GM18505 (cell line): Measurements from ENCODE around the gene RETREG2.

Experiments used
- ATAC-seq: cut with Tn5 transposase; IDR thresholded peaks from one replicate; pipeline ENCODE4 v1.9.1; 2021; ENCODE audit not compliant: unreplicated experiment
- POLR2A ChIP-seq: IDR thresholded peaks from 4 replicates; pipeline ENCODE4 v1.6.1; 2011; ENCODE audit warnings: borderline replicate concordance; ENCODE audit not compliant: insufficient read depth, insufficient read length; ENCODE audit errors: extremely low read depth

Gene RETREG2

GRCh38 chr2:219207884-219208740 lies 30.0 kb downstream of the RETREG2 start:
- no peak for TF ChIP-seq POLR2A
- ATAC-seq, result no peak

DNA sequence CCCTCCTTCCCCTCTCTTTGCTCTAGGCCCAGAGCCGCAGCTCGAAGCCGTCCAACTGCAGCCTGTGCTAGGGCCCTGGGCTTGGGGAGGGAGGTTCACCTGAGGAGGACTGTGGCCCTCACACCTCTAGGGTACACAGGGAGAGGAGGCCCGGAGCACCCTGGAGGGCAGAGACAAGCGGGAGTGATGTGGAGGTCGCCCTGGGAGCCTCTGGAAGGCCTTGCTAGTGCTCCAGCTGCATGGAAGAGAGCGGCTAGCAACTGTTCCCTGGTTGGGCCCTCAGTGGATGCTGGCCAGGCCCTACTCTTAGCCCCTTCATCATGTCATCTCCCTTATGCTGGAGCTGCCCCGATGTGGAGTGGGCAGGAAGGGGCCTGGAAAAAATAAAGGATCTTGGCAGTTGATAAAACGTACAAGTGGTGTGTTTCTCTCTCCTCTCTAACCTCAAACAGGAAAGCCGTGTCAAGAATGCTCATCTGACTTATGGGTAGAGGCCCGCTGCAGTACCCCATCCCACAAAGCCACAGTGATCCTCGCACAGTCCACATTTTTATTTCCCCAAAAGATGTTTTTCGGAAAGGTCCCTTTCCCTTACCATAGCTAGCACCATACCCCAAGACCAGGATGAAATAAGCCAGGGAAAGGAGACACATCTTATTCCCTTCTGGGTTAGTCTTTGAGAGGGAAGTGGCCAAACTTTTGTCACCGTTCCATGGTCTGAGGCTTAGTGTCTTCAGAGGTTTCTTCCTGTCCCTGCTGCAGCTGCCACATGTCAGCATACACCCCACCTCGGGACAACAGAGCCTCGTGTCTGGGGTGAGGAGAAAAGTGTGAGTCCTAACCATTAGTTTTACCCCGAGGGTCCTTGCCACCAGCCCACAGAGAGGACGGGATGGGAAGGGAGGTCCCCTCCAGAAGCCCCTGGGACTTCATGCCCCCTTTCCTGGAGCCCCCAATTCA lies 31.4 kb downstream of the RETREG2 start:
- TF ChIP-seq POLR2A, result no peak
- no peak for ATAC-seq

DNA sequence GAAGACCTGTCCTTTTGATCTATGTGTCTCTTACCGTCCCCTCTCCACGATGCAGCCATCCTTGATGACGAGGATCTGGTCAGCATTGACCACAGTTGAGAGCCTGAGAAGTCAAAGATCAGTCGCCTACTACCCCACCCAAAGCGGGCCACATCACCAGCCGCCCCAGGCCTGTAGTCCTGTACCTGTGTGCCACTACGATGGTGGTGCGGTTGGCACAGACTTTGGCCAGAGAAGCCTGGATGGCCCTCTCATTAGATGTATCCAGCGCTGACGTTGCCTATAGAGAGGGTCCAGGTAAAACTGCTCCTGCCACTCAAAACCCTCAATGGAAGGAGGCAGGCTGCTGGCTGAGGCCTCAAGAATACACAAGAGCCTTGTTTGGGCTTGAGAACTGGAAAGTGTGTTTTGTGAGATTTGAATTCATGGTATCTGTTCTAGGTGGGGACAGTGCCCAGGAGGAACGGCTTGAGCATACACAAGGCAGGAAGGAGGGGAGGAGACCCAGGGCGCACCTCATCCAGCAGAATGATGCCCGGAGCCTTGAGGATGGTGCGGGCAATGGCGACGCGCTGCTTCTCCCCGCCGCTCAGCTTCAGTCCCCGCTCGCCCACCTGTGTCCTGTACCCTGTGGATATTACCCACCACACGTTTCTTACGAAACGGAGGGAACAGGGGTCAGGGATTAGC lies 32.3 kb downstream of the RETREG2 start:
- no peak for ATAC-seq
- no peak for TF ChIP-seq POLR2A

- ATAC-seq, result no peak
- no peak for TF ChIP-seq POLR2A
These were observed 32.8 kb downstream of the RETREG2 start for GRCh38 chr2:219210886-219211362.

GRCh38 chr2:219213026-219213415 lies 34.9 kb downstream of the RETREG2 start:
- no peak for ATAC-seq
- TF ChIP-seq POLR2A, result no peak

DNA sequence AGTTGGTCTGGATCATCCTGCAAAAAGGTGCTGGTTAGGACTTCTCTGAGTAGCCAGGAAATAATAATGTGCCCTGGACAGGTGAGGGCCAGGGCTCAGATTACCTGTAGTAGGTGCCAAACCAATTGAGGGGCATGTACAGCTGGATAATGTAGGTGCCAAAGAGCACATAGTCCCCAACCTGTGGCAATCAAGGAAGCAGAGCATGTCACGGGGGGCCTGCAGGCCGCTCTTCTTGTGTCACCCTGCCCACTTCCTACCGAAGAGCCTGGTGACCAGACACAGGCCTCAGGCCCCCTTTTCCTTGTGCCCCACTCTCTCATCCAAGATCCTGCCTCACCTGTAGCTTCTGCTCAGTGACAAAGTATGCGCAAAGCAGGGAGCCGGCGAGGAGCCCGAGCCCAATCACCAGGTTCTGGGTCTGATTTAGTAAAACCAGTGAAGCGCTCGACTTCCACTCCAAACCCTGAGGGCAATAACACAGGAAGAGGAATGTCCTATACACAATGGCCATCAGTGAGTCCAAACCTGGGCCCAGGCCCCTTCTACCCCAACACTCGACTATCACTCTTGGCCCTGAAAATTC lies 35.5 kb downstream of the RETREG2 start:
- no peak for TF ChIP-seq POLR2A
- no peak for ATAC-seq

DNA sequence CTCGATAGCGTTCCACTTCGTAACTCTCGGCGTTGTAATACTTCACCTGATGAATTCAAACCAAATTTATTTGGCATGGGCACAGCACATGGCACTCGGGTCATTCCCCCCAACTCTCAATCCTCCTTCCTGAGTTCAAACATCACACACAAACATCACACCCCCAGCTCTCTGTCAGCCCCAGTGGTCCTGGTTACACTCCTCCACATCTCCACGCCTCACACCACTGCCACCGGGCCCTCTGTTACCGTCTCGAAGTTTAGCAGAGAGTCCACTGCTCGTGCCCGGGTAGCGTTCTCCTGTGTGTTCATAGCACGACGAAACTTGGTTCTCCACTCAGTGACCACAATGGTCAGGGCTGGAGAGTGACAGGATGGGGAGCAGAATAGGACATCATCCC lies 36.1 kb downstream of the RETREG2 start:
- TF ChIP-seq POLR2A, result no peak
- no peak for ATAC-seq

DNA sequence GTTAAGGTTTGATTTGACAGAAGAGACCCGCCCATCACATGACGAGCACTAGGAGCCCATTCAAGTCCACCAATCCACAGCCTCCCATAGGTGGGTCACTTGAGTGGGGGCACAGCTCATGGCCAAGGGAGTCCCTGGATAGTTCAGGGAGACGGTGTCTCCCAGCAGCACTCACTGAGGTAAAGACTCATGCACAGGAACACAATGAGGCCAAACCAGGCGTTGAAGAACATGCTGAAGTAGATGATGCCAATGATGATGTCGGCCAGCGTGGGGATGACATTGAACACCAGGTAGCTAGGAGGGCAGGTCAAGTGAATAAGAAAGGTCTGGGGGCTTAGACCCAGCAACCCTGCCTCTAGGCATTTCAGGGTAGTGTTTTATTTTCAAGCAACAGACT lies 36.7 kb downstream of the RETREG2 start:
- no peak for TF ChIP-seq POLR2A
- no peak for ATAC-seq

DNA sequence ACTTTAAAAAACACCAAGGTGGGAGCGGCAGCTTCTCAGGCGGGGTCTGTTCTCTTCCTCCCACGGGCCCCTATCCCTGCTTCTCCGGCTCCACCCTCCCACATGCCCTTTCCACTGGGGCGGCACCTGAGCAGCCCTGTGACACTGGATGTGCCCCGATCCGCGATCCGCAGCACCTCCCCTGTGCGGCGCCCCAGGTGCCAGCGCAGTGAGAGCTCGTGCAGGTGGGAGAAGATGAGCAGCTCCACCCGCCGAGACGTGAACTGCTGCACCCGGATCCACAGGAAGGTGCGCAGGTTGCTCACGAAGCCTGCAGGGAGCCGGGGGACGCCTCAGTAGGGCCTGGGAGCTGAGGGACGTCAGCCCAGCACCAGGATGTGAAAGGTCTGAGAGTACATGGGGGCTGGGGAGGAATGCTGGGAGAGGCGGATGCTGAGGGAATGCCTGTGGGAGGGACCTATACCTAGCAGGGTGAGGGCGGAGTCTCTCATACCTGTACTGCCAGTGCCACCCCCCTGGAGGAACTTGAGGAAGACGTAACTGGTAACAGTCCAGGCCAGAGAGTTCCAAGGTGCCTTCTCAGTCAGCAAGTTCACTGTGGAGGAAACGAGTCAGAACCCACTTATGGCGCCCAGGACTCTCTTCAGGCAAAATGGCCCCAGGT lies 37.9 kb downstream of the RETREG2 start:
- no peak for ATAC-seq
- no peak for TF ChIP-seq POLR2A

GRCh38 chr2:219216535-219216915 lies 38.5 kb downstream of the RETREG2 start:
- no peak for TF ChIP-seq POLR2A
- ATAC-seq, result no peak

- no peak for TF ChIP-seq POLR2A
These were observed 40.2 kb downstream of the RETREG2 start for GRCh38 chr2:219218217-219218731.

More at GRCh38 chr2:219218217-219218731, 40.2 kb downstream of the RETREG2 start:
- ATAC-seq, result peak; percentile 22
